Fibroblast of pulmonary artery (primary cell): ENCODE measurements around the gene GNE.

Experiments used
- DNase-seq: peaks from one replicate; pipeline ENCODE4 v3.0.0-alpha.2; 2010; ENCODE audit warnings: low read depth
- H3K4me3 ChIP-seq: replicated peaks from 2 replicates; pipeline ENCODE4 v1.5.1; 2011; ENCODE audit warnings: low read depth, mild to moderate bottlenecking, control low read depth, low read length, moderate library complexity
- TF ChIP-seq, protein P1 (sequence below): IDR thresholded peaks from 2 replicates; pipeline ENCODE4 v1.5.1; 2011; ENCODE audit warnings: mild to moderate bottlenecking, control low read depth, low read length, inconsistent platforms; ENCODE audit errors: missing control alignments

GNE gene

GRCh38 chr9:36268007-36268427, 9.8 kb upstream of the GNE start:
- H3K4me3 ChIP-seq: no peak overlapping the region
- TF ChIP-seq, protein P1, sequence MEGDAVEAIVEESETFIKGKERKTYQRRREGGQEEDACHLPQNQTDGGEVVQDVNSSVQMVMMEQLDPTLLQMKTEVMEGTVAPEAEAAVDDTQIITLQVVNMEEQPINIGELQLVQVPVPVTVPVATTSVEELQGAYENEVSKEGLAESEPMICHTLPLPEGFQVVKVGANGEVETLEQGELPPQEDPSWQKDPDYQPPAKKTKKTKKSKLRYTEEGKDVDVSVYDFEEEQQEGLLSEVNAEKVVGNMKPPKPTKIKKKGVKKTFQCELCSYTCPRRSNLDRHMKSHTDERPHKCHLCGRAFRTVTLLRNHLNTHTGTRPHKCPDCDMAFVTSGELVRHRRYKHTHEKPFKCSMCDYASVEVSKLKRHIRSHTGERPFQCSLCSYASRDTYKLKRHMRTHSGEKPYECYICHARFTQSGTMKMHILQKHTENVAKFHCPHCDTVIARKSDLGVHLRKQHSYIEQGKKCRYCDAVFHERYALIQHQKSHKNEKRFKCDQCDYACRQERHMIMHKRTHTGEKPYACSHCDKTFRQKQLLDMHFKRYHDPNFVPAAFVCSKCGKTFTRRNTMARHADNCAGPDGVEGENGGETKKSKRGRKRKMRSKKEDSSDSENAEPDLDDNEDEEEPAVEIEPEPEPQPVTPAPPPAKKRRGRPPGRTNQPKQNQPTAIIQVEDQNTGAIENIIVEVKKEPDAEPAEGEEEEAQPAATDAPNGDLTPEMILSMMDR: no peak
- peak; percentile 28 for DNase-seq

GRCh38 chr9:36264896-36265295, 6.6 kb upstream of the GNE start:
- TF ChIP-seq, protein P1: no peak
- no peak overlapping the region for H3K4me3 ChIP-seq
- DNase-seq: no peak

GRCh38 chr9:36263683-36264082, 5.4 kb upstream of the GNE start:
- no peak for DNase-seq

GRCh38 chr9:36258996-36259533, 817 bp upstream of the GNE start:
- peak overlapping the region; percentile 63 for H3K4me3 ChIP-seq
- TF ChIP-seq, protein P1: no peak
- DNase-seq: no peak

More at GRCh38 chr9:36263683-36264082, 5.4 kb upstream of the GNE start:
- TF ChIP-seq, protein P1: no peak
- H3K4me3 ChIP-seq: no peak overlapping the region

DNA sequence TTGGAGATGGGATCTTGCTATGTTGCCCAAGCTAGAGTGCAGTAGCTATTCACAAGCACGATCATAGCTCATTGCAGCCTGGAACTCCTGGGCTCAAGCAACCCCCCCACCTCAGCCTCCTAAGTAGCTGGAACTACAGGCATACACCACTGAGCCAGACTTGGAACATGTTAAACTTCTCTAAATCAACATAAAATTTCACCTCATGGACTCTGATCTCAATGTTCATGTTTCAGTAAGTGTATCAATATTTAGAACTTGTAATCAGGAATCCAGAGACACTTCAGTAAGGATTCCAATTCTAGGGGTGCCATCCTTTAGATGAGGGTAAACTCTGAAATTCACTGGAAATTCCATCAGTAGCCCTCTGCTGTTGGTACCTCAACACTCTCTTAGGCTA, 6.8 kb downstream of the GNE start:
- no peak for DNase-seq
- TF ChIP-seq, protein P1: no peak
- H3K4me3 ChIP-seq: no peak overlapping the region

DNA sequence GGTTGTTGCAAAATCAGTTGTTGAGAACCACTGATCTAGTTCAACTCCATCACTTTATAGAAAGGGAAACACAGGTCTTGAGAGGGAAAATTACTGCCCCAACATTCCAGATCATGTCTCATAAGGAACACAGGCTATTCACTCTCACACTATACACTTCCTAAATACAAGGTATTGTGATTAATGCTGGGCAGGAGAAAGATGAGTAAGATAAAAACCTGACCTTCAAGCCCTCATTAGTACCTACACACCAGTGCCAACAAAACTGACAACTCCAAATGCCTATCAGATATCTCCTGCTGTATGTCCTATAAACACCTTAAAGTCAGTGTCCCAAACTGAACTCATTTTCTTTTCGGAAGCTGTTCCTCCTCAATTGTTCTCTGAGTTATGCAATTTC, 8.2 kb downstream of the GNE start:
- TF ChIP-seq, protein P1: no peak

GRCh38 chr9:36249189-36249588, 9.1 kb downstream of the GNE start:
- TF ChIP-seq, protein P1: no peak
- no peak overlapping the region for H3K4me3 ChIP-seq
- no peak for DNase-seq

More for the DNA sequence above, 8.2 kb downstream of the GNE start:
- no peak for DNase-seq
- no peak overlapping the region for H3K4me3 ChIP-seq
